Endodermal cell (in vitro differentiated cells): ENCODE results near the gene LEKR1. TPM values are rescaled to one million over a fixed set of nuclear protein-coding genes. Genes with fewer than 3 reads are reported as not detected.

ENCODE experiments used
- DNase-seq: peaks from one replicate; pipeline ENCODE4 v3.0.0-alpha.2; 2017
- H3K27ac ChIP-seq: 2 replicates; pipeline ENCODE4 v1.5.1; 2013; ENCODE audit warnings: mild to moderate bottlenecking, low read depth, low read length, moderate library complexity
- H3K27me3 ChIP-seq: 2 replicates; pipeline ENCODE4 v1.6.1; 2013; ENCODE audit warnings: mild to moderate bottlenecking, low read length, moderate library complexity; ENCODE audit not compliant: insufficient read depth, control insufficient read depth, poor library complexity, severe bottlenecking
- H3K36me3 ChIP-seq: 2 replicates; pipeline ENCODE4 v1.7.0; 2013; ENCODE audit warnings: mild to moderate bottlenecking, low read length, moderate library complexity; ENCODE audit not compliant: control insufficient read depth, insufficient read depth
- H3K4me1 ChIP-seq: one replicate; pipeline ENCODE4 v1.7.0; 2013; ENCODE audit warnings: low read length; ENCODE audit not compliant: control insufficient read depth, insufficient read depth
- H3K4me3 ChIP-seq: 2 replicates; pipeline ENCODE4 v1.5.1; 2013; ENCODE audit warnings: mild to moderate bottlenecking, low read length, moderate library complexity
- H3K9ac ChIP-seq: 2 replicates; pipeline ENCODE4 v1.6.1; 2013; ENCODE audit warnings: mild to moderate bottlenecking, low read length, moderate library complexity; ENCODE audit not compliant: poor library complexity, severe bottlenecking; ENCODE audit errors: extremely low read depth
- H3K9me3 ChIP-seq: 2 replicates; pipeline ENCODE4 v1.6.1; 2013; ENCODE audit warnings: mild to moderate bottlenecking, low read length, moderate library complexity; ENCODE audit not compliant: control insufficient read depth
- H3K27ac Mint-ChIP-seq: 2 replicates; pipeline ENCODE4 v1.8.0; 2020; ENCODE audit warnings: mixed read lengths
- H3K27me3 Mint-ChIP-seq: 2 replicates; pipeline ENCODE4 v1.8.0; 2021; ENCODE audit warnings: mild to moderate bottlenecking, mixed read lengths; ENCODE audit not compliant: insufficient read depth
- H3K36me3 Mint-ChIP-seq: 2 replicates; pipeline ENCODE4 v1.8.0; 2020; ENCODE audit warnings: low read depth, mixed read lengths
- H3K4me1 Mint-ChIP-seq: 2 replicates; pipeline ENCODE4 v1.8.0; 2020; ENCODE audit warnings: mixed read lengths
- H3K4me3 Mint-ChIP-seq: 2 replicates; pipeline ENCODE4 v1.8.0; 2020; ENCODE audit warnings: mild to moderate bottlenecking, moderate library complexity, mixed read lengths
- H3K9me3 Mint-ChIP-seq: 2 replicates; pipeline ENCODE4 v1.8.0; 2020; ENCODE audit warnings: mild to moderate bottlenecking, mixed read lengths
- CTCF ChIP-seq: fragments of 200-600 bp; sonication (generic); conservative IDR thresholded peaks from 2 replicates; pipeline ENCODE4 v1.5.0; 2021; ENCODE audit warnings: antibody characterized with exemption, mild to moderate bottlenecking
- WGBS, 2 experiments: methylation state at CpG; one replicate each; pipeline versions ENCODE4 v1.1.5 to v1.1.7; 2013; ENCODE audit warnings: missing lambda C conversion rate in 2 of 2, mixed read lengths in 1 of 2; ENCODE audit not compliant: insufficient coverage in 1 of 2, insufficient read length in 1 of 2; 5-methylcytosine and 5-hydroxymethylcytosine counted together
- total RNA-seq, 2 donors: library from RNA; stranded (reverse); fragmentation: NEBNext Ultra II Directional in 1 of 2; extraction: Animal tissue kit (Norgen Biotek cat#: 25700) in 1 of 2; gene quantifications; 2 replicates in 1 of 2; 3 replicates in 1 of 2; pipeline ENCODE4 v1.2.1, GENCODE V29; 2021

LEKR1 gene
- total RNA-seq, 2 donors from 2014 or later = 1.0 to 1.2 TPM

GRCh38 chr3:156782319-156782718, 43.8 kb upstream of the LEKR1 start:
- Mint-ChIP-seq H3K4me1 (peaks cover 2% of the 10 kb centered on the region), H3K4me3 (no peak overlapping the region), H3K9me3 (no peaks in the 10 kb centered on the region), H3K36me3 (no peaks in the 10 kb centered on the region), H3K27me3 (no peaks in the 10 kb centered on the region), H3K27ac (no peak overlapping the region)
- DNase-seq = no peak
- TF ChIP-seq CTCF = no peak
- no peaks in the 10 kb centered on the region for H3K36me3 ChIP-seq
- no peaks in the 10 kb centered on the region for H3K27me3 ChIP-seq
- no peaks in the 10 kb centered on the region for H3K4me1 ChIP-seq
- H3K9ac ChIP-seq = no peak overlapping the region
- H3K4me3 ChIP-seq = no peak overlapping the region
- WGBS, 2 experiments = 93 to 95% methylated on average over 4 to 5 of the region's 5 CpGs
- no peak overlapping the region for H3K27ac ChIP-seq
- no peaks in the 10 kb centered on the region for H3K9me3 ChIP-seq

GRCh38 chr3:156782921-156783320, 43.2 kb upstream of the LEKR1 start:
- no peak for DNase-seq
- H3K36me3 Mint-ChIP-seq = no peaks in the 10 kb centered on the region
- Histone ChIP-seq H3K27ac (no peak overlapping the region), H3K36me3 (no peaks in the 10 kb centered on the region), H3K4me1 (no peaks in the 10 kb centered on the region), H3K27me3 (no peaks in the 10 kb centered on the region), H3K9ac (no peak overlapping the region), H3K9me3 (no peaks in the 10 kb centered on the region), H3K4me3 (no peak overlapping the region)
- H3K4me3 Mint-ChIP-seq = no peak overlapping the region
- no peak overlapping the region for H3K27ac Mint-ChIP-seq
- no peaks in the 10 kb centered on the region for H3K27me3 Mint-ChIP-seq
- peaks cover 4% of the 10 kb centered on the region for H3K4me1 Mint-ChIP-seq
- no peaks in the 10 kb centered on the region for H3K9me3 Mint-ChIP-seq
- TF ChIP-seq CTCF = no peak

- no peaks in the 10 kb centered on the region for H3K36me3 ChIP-seq
- no peaks in the 10 kb centered on the region for H3K27me3 ChIP-seq
- H3K27me3 Mint-ChIP-seq = no peaks in the 10 kb centered on the region
- no peak for DNase-seq
- no peak overlapping the region for H3K27ac ChIP-seq
- no peaks in the 10 kb centered on the region for H3K9me3 Mint-ChIP-seq
- peaks cover 20% of the 10 kb centered on the region for H3K4me1 Mint-ChIP-seq
- no peaks in the 10 kb centered on the region for H3K9me3 ChIP-seq
- TF ChIP-seq CTCF = no peak
- no peak overlapping the region for H3K4me3 Mint-ChIP-seq
- peaks cover 10% of the 10 kb centered on the region for H3K4me1 ChIP-seq
- H3K9ac ChIP-seq = no peak overlapping the region
- H3K4me3 ChIP-seq = no peak overlapping the region
- H3K27ac Mint-ChIP-seq = no peak overlapping the region
- no peaks in the 10 kb centered on the region for H3K36me3 Mint-ChIP-seq
These were observed 39.2 kb upstream of the LEKR1 start for GRCh38 chr3:156787001-156787400.
